HG03175 (cell line): ENCODE results near the gene BICC1.

Experiments
- ATAC-seq: cut with Tn5 transposase; IDR thresholded peaks from one replicate; pipeline ENCODE4 v1.9.1; 2021; ENCODE audit warnings: mild to moderate bottlenecking, moderate library complexity; ENCODE audit not compliant: unreplicated experiment

BICC1 gene

GRCh38 chr10:58773944-58774343 lies 261.3 kb downstream of the BICC1 start:
- ATAC-seq = no peak

GRCh38 chr10:58775960-58776567 lies 263.4 kb downstream of the BICC1 start:
- ATAC-seq = no peak

GRCh38 chr10:58776568-58777318 lies 264.1 kb downstream of the BICC1 start:
- no peak for ATAC-seq

- no peak for ATAC-seq
Observed at GRCh38 chr10:58778966-58779365, 266.3 kb downstream of the BICC1 start.

- ATAC-seq = no peak
Observed at GRCh38 chr10:58779594-58779993, 266.9 kb downstream of the BICC1 start.

GRCh38 chr10:58780476-58780875 lies 267.8 kb downstream of the BICC1 start:
- no peak for ATAC-seq

GRCh38 chr10:58781873-58782488 lies 269.3 kb downstream of the BICC1 start:
- peak; percentile 71 for ATAC-seq

GRCh38 chr10:58782876-58783851 lies 270.5 kb downstream of the BICC1 start:
- no peak for ATAC-seq

- ATAC-seq = no peak
Observed at GRCh38 chr10:58784361-58784760, 271.7 kb downstream of the BICC1 start.

GRCh38 chr10:58785354-58785753 lies 272.7 kb downstream of the BICC1 start:
- ATAC-seq = no peak

GRCh38 chr10:58791137-58791536 lies 278.5 kb downstream of the BICC1 start:
- ATAC-seq = no peak

- no peak for ATAC-seq
Observed at GRCh38 chr10:58795560-58795959, 282.9 kb downstream of the BICC1 start.

- no peak for ATAC-seq
Observed at GRCh38 chr10:58796242-58796641, 283.6 kb downstream of the BICC1 start.

GRCh38 chr10:58796824-58797223 lies 284.2 kb downstream of the BICC1 start:
- no peak for ATAC-seq

GRCh38 chr10:58797356-58797755 lies 284.7 kb downstream of the BICC1 start:
- ATAC-seq = no peak

GRCh38 chr10:58802047-58802446 lies 289.4 kb downstream of the BICC1 start:
- ATAC-seq = no peak

- ATAC-seq = no peak
Observed at GRCh38 chr10:58806323-58806722, 293.7 kb downstream of the BICC1 start.

GRCh38 chr10:58806970-58807628 lies 294.4 kb downstream of the BICC1 start:
- no peak for ATAC-seq

GRCh38 chr10:58807629-58808022 lies 295.0 kb downstream of the BICC1 start:
- no peak for ATAC-seq

- no peak for ATAC-seq
Observed at GRCh38 chr10:58810751-58811150, 298.1 kb downstream of the BICC1 start.
